Activated CD8-positive, alpha-beta T cell treated with anti-CD3 and anti-CD28 coated beads for 36 hours (primary cell): Measurements from ENCODE around the gene HDAC5. TPM values are rescaled to one million over a fixed set of nuclear protein-coding genes. Genes with fewer than 3 reads are reported as not detected.

Experiments used
- ATAC-seq: fragments of 200-7000 bp; cut with Tn5 transposase; one replicate; pipeline ENCODE4 v1.10.0; 2021; ENCODE audit warnings: mild to moderate bottlenecking, moderate library complexity
- CTCF ChIA-PET: fragments of 350-600 bp; sonication (Branson Sonifier 250); formaldehyde crosslinking; loops from one replicate; lab custom pipeline; 2021; ENCODE audit warnings: antibody characterized with exemption; lab: Charles Lee
- POLR2A ChIA-PET: fragments of 350-600 bp; sonication (Branson Sonifier 250); formaldehyde crosslinking; loops from one replicate; lab custom pipeline; 2021; ENCODE audit warnings: antibody characterized with exemption; lab: Charles Lee
- DNase-seq: peaks from one replicate; pipeline ENCODE4 v3.0.0-alpha.2; 2020
- H3K27ac Mint-ChIP-seq: one replicate; pipeline ENCODE4 v1.8.0; 2021; ENCODE audit warnings: mild to moderate bottlenecking, mixed read lengths
- H3K27me3 Mint-ChIP-seq: one replicate; pipeline ENCODE4 v1.8.0; 2021; ENCODE audit warnings: mixed read lengths
- H3K36me3 Mint-ChIP-seq: one replicate; pipeline ENCODE4 v1.8.0; 2021; ENCODE audit warnings: low read depth, mixed read lengths
- H3K4me1 Mint-ChIP-seq: one replicate; pipeline ENCODE4 v1.8.0; 2021; ENCODE audit warnings: low read depth, mixed read lengths
- H3K4me3 Mint-ChIP-seq: one replicate; pipeline ENCODE4 v1.8.0; 2021; ENCODE audit warnings: mild to moderate bottlenecking, moderate library complexity, mixed read lengths
- H3K9me3 Mint-ChIP-seq: one replicate; pipeline ENCODE4 v1.8.0; 2021; ENCODE audit warnings: mixed read lengths
- intact Hi-C: fragments of 100-400 bp; cut with micrococcal nuclease; formaldehyde crosslinking; loops from one replicate; pipeline ENCODE4 v1.10.0; 2022
- total RNA-seq, 2 experiments: library from RNA; stranded (reverse); gene quantifications; one replicate each; pipeline ENCODE4 v1.2.3, GENCODE V29; 2021
- TF ChIP-seq, protein P1 (sequence below): fragments of 200-600 bp; IDR thresholded peaks from one replicate; pipeline ENCODE4 v1.8.0; 2022; ENCODE audit warnings: antibody characterized with exemption, mild to moderate bottlenecking

HDAC5 gene
- 10 to 100 TPM; 19.1 to 19.3 TPM for total RNA-seq

DNA sequence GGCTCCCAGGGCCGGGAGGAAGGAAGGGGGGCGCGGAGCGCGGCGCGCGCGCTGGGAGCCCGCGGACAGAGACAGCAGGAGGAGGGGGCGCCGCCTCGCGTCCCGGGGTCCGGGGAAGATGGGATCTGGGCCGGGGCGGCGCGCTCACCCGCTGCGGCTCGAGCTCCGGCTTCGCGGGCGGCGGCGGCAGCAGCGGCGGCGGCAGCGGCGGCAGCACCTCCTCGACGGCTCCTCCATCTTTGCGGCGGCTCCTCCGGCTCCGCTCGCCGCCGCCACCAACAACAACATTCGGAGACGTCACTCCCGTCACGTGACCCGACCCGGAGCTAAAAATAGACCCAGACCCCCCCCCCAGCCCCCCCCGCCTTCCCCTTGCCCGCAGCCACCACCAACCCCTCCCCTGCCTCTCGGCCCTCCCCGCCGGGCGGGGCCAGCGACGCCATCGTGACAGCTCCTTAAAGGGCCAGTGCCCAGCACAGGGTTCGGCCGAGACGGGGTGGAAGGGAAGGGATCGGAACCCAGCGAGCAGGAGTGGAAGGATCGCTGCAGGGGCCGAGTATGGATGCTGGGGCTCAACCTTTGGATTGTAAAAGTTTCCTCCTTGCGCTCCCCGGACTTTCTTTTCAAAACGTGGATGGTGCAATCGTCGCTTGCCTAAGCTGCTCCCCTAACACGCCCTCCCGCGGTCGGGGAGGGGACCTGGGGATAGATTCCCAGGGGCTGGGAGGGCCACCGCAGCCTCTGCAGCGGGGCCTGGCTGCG is at the start of gene HDAC5:
TSS of gene HDAC5 (minus strand) at position 286 of the 762 bp plus-strand sequence. CDS start 6,126 bp downstream, outside the sequence.
- intact Hi-C loops, result loop anchor here (10.0 kb wide), 1 partner anchor 49 kb away; the partner anchor contains the start of gene G6PC3
- peak; percentile 97 for DNase-seq
- no peaks in the 10 kb centered on the region for H3K9me3 Mint-ChIP-seq
- H3K4me3 Mint-ChIP-seq, result peak within 1 kb of the TSS; percentile 82
- TF ChIP-seq, protein P1, sequence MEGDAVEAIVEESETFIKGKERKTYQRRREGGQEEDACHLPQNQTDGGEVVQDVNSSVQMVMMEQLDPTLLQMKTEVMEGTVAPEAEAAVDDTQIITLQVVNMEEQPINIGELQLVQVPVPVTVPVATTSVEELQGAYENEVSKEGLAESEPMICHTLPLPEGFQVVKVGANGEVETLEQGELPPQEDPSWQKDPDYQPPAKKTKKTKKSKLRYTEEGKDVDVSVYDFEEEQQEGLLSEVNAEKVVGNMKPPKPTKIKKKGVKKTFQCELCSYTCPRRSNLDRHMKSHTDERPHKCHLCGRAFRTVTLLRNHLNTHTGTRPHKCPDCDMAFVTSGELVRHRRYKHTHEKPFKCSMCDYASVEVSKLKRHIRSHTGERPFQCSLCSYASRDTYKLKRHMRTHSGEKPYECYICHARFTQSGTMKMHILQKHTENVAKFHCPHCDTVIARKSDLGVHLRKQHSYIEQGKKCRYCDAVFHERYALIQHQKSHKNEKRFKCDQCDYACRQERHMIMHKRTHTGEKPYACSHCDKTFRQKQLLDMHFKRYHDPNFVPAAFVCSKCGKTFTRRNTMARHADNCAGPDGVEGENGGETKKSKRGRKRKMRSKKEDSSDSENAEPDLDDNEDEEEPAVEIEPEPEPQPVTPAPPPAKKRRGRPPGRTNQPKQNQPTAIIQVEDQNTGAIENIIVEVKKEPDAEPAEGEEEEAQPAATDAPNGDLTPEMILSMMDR, result peak; percentile 50
- ATAC-seq, result peak; percentile 97
- POLR2A ChIA-PET, result interaction anchor here (0.7 to 2.4 kb wide), 14 partner anchors 10 to 602 kb away, joined by 3 to 12 read pairs (median 4); partner anchors contain the start of gene TMUB2
- H3K4me1 Mint-ChIP-seq, result peaks cover 26% of the 10 kb centered on the region
- H3K27ac Mint-ChIP-seq, result peak within 1 kb of the TSS; percentile 96
- CTCF ChIA-PET, result interaction anchor here (0.6 to 3.5 kb wide), 15 partner anchors 8 to 207 kb away, joined by 3 to 14 read pairs (median 4); partner anchors contain the start of gene TMUB2
- no peaks in the 10 kb centered on the region for H3K27me3 Mint-ChIP-seq
- H3K36me3 Mint-ChIP-seq, result no peaks in the 10 kb centered on the region

DNA sequence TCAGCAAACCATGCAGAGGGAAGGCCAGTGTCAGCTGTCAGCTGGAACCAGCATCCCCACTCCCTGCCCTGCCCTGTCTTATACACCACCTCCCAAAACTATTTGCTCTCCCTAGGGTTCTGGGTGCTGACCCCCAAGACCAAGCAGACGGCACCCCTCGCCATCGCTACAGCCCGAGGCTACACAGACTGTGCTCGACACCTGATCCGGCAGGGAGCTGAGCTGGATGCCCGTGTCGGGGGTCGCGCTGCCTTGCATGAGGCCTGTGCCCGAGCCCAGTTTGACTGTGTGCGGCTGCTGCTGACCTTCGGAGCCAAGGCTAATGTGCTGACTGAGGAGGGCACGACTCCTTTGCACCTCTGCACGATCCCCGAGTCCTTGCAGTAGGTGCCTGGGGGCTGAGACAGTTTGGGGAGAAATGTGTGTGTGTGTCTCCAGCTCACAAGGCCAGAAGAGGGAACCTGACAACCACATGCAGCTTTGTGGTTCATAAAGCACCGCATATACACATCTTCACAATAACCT is 48.6 kb upstream of the HDAC5 start:
- CTCF ChIA-PET, result interaction anchor here (1.2 to 2.4 kb wide), 3 partner anchors 13 to 129 kb away, joined by 4 to 6 read pairs (median 5); no protein-coding TSS in a partner anchor
- POLR2A ChIA-PET, result interaction anchor here (1.0 to 5.7 kb wide), 2 partner anchors 13 to 17 kb away, joined by 3 to 37 read pairs; partner anchors contain the start of gene TMUB2
- TF ChIP-seq, protein P1, result no peak
- Mint-ChIP-seq H3K27ac (no peak overlapping the region), H3K4me3 (no peak overlapping the region), H3K4me1 (no peaks in the 10 kb centered on the region), H3K9me3 (no peaks in the 10 kb centered on the region), H3K27me3 (no peaks in the 10 kb centered on the region), H3K36me3 (peaks cover 7% of the 10 kb centered on the region)
- intact Hi-C loops, result no loop called here
- ATAC-seq, result no peak
- no peak for DNase-seq

DNA sequence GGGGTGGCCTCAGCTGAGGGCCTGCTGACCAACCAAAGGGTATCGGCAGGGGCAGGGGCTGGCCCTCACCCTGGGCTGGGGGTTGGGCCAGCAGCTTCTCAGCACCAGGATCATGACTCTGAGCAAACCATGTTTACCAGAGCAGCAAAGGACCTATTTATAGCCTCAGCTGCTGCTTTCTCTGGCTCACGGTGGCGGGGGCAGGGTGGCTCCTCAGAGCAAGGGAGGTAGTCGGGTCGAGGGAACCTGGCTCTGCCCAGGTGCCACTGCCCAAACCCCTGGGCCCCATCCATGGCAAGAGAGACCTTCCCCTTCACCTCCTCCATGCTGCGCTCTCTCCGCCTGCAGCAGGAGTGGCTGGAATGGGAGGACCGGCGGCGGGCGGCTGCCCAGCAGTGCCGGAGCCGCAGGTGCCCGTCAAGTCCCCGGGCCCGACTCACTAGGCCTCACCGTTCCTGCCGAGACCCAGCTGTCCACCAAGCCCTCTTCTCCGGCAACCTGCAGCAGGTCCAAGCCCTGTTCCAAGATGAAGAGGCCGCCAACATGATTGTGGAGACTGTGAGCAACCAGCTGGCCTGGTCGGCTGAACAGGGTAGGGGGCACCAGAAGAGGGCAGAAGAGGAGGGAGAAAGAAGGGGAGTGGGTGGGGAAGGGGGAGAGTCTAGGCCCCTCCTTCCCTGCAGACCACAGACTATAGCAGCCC is 47.2 kb upstream of the HDAC5 start, which contains the start of gene ASB16:
TSS of gene ASB16 (plus strand) at position 206 of the 703 bp plus-strand sequence. CDS start at position 292, 86 bp downstream.
- DNase-seq, result no peak
- ChIA-PET CTCF (interaction anchor here (1.0 to 2.9 kb wide), 4 partner anchors 15 to 86 kb away, joined by 3 to 20 read pairs (median 4); partner anchors contain the start of gene TMUB2), POLR2A (interaction anchor here (1.3 to 5.7 kb wide), 2 partner anchors 14 to 25 kb away, joined by 3 to 37 read pairs; partner anchors contain the start of gene TMUB2)
- TF ChIP-seq, protein P1, result no peak
- ATAC-seq, result no peak
- H3K9me3 Mint-ChIP-seq, result no peaks in the 10 kb centered on the region
- intact Hi-C loops, result no loop called here
- H3K27me3 Mint-ChIP-seq, result no peaks in the 10 kb centered on the region
- no peak within 1 kb of the TSS for H3K4me3 Mint-ChIP-seq
- H3K4me1 Mint-ChIP-seq, result no peaks in the 10 kb centered on the region
- H3K36me3 Mint-ChIP-seq, result peaks cover 4% of the 10 kb centered on the region
- no peak within 1 kb of the TSS for H3K27ac Mint-ChIP-seq

DNA sequence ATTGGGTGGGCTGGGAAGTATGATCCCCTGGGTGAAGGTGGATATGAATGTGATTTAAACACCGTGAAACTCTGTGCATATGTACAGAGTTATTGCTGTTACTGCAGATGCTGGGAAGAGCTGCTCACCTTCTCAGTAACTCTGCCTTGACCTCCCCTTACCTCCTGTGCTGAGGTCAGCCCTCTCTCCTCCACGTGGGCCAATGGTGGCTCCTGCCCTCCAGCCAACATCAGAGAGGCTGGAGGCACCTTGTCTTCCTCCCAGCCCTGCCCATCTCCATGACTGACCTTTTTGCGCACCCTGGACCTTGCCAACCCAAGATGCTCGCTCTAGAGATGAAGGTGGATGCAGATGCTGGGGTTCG is 46.7 kb upstream of the HDAC5 start:
- H3K4me3 Mint-ChIP-seq, result no peak overlapping the region
- H3K27me3 Mint-ChIP-seq, result no peaks in the 10 kb centered on the region
- DNase-seq (no peak), ATAC-seq (no peak)
- POLR2A ChIA-PET, result interaction anchor here (1.3 to 5.7 kb wide), 2 partner anchors 15 to 24 kb away, joined by 3 to 37 read pairs; partner anchors contain the start of gene TMUB2
- CTCF ChIA-PET, result interaction anchor here (1.0 to 2.9 kb wide), 4 partner anchors 15 to 86 kb away, joined by 3 to 20 read pairs (median 6); partner anchors contain the start of gene TMUB2
- no peaks in the 10 kb centered on the region for H3K9me3 Mint-ChIP-seq
- H3K36me3 Mint-ChIP-seq, result no peaks in the 10 kb centered on the region
- H3K4me1 Mint-ChIP-seq, result no peaks in the 10 kb centered on the region
- TF ChIP-seq, protein P1, result no peak
- no peak overlapping the region for H3K27ac Mint-ChIP-seq
- intact Hi-C loops, result no loop called here
